Testis (tissue), 2 donors: Measurements from ENCODE around the gene ARHGEF28.

Experiments
- CTCF ChIP-seq, 3 experiments: fragments of 450-650 bp in 2 of 3; fragments of 200-600 bp in 1 of 3; sonication (generic) in 1 of 3; IDR thresholded peaks; one replicate each; pipeline ENCODE4 v1.5.1; 2016 to 2019; ENCODE audit warnings: antibody characterized with exemption in 3 of 3, mild to moderate bottlenecking in 2 of 3, moderate library complexity in 1 of 3
- POLR2A ChIP-seq: fragments of 450-650 bp; IDR thresholded peaks from one replicate; pipeline ENCODE4 v1.6.1; 2017; ENCODE audit warnings: antibody characterized with exemption, mild to moderate bottlenecking, moderate library complexity

- TF ChIP-seq CTCF (IDR thresholded peaks at IDR 0.05): no peak
- no peak for TF ChIP-seq POLR2A
Observed at GRCh38 chr5:73638344-73639095, 12.5 kb downstream of the ARHGEF28 start.
